HL-60 (cell line): ENCODE results near the gene SNRPA.

Experiments
- DNase-seq, 2 experiments: peaks; one replicate each; pipeline ENCODE4 v3.0.0-alpha.2; 2010 to 2020; ENCODE audit warnings: low read depth in 1 of 2, low spot score in 1 of 2
- H3K27ac ChIP-seq: fragments of 250-450 bp; sonication (Bioruptor Pico); replicated peaks from 2 replicates; pipeline ENCODE4 v1.5.1; 2020; ENCODE audit warnings: mild to moderate bottlenecking, moderate library complexity
- H3K27me3 ChIP-seq: fragments of 250-450 bp; sonication (Bioruptor Pico); 2 replicates; pipeline ENCODE4 v1.5.1; 2021; ENCODE audit warnings: mild to moderate bottlenecking, moderate library complexity; ENCODE audit not compliant: insufficient read depth, poor library complexity, severe bottlenecking
- H3K4me3 ChIP-seq: replicated peaks from 2 replicates; pipeline ENCODE4 v1.5.1; 2011; ENCODE audit warnings: mild to moderate bottlenecking, control low read depth, low read length; ENCODE audit not compliant: insufficient read depth
- CTCF ChIP-seq: IDR thresholded peaks from one replicate; pipeline ENCODE4 v1.5.1; 2011; ENCODE audit warnings: low read length, control low read depth, inconsistent platforms; ENCODE audit not compliant: insufficient read depth
- GABPA ChIP-seq: IDR thresholded peaks from 2 replicates; pipeline ENCODE4 v1.6.1; 2012; ENCODE audit warnings: low read depth
- POLR2AphosphoS5 ChIP-seq: IDR thresholded peaks from 2 replicates; pipeline ENCODE4 v1.6.1; 2012; ENCODE audit warnings: low read depth
- REST ChIP-seq: IDR thresholded peaks from 2 replicates; pipeline ENCODE4 v1.6.1; 2012; ENCODE audit warnings: low read depth; ENCODE audit not compliant: insufficient replicate concordance
- SPI1 ChIP-seq: IDR thresholded peaks from 2 replicates; pipeline ENCODE4 v1.6.1; 2012; ENCODE audit warnings: low read depth, mild to moderate bottlenecking, borderline replicate concordance

Gene SNRPA

GRCh38 chr19:40737102-40737644 is 13.8 kb upstream of the SNRPA start:
- no peak for TF ChIP-seq CTCF
- no peak for TF ChIP-seq GABPA
- no peak for TF ChIP-seq POLR2AphosphoS5
- no peak for TF ChIP-seq REST
- TF ChIP-seq SPI1 = no peak
- Histone ChIP-seq H3K27ac (no peak overlapping the region), H3K4me3 (no peak overlapping the region), H3K27me3 (no peaks in the 10 kb centered on the region)
- no peak for DNase-seq

GRCh38 chr19:40739030-40739839 is 11.8 kb upstream of the SNRPA start:
- no peaks in the 10 kb centered on the region for H3K27me3 ChIP-seq
- TF ChIP-seq GABPA (no peak), REST (no peak), CTCF (no peak), SPI1 (no peak), POLR2AphosphoS5 (no peak)
- no peak overlapping the region for H3K27ac ChIP-seq
- no peak for DNase-seq
- H3K4me3 ChIP-seq = no peak overlapping the region

- no peak overlapping the region for H3K4me3 ChIP-seq
- TF ChIP-seq CTCF (no peak), SPI1 (no peak), REST (no peak), GABPA (no peak), POLR2AphosphoS5 (no peak)
- H3K27ac ChIP-seq = no peak overlapping the region
- no peak for DNase-seq
- H3K27me3 ChIP-seq = no peaks in the 10 kb centered on the region
These were observed 10.9 kb upstream of the SNRPA start for GRCh38 chr19:40739871-40740703.
